Adipocyte (in vitro differentiated cells): ENCODE data around the gene SZT2.

Source experiments
- DNase-seq: peaks from one replicate; pipeline ENCODE4 v3.0.0-alpha.2; 2015; ENCODE audit warnings: low read depth
- H3K27me3 ChIP-seq: replicated peaks from 2 replicates; pipeline ENCODE4 v1.7.0; 2013; ENCODE audit warnings: mild to moderate bottlenecking, low read length, moderate library complexity; ENCODE audit not compliant: control insufficient read depth, insufficient read depth
- H3K36me3 ChIP-seq: 2 replicates; pipeline ENCODE4 v1.7.0; 2013; ENCODE audit warnings: low read length, mild to moderate bottlenecking, moderate library complexity; ENCODE audit not compliant: control insufficient read depth, insufficient read depth, severe bottlenecking
- H3K4me1 ChIP-seq: 2 replicates; pipeline ENCODE4 v1.7.0; 2013; ENCODE audit warnings: mild to moderate bottlenecking, low read length, moderate library complexity; ENCODE audit not compliant: control insufficient read depth, insufficient read depth
- H3K4me3 ChIP-seq: 2 replicates; pipeline ENCODE4 v1.7.0; 2013; ENCODE audit warnings: mild to moderate bottlenecking, low read length, moderate library complexity
- H3K9ac ChIP-seq: 2 replicates; pipeline ENCODE4 v1.7.0; 2013; ENCODE audit warnings: mild to moderate bottlenecking, low read length, moderate library complexity
- H3K9me3 ChIP-seq: 2 replicates; pipeline ENCODE4 v1.7.0; 2013; ENCODE audit warnings: mild to moderate bottlenecking, low read length, moderate library complexity; ENCODE audit not compliant: control insufficient read depth

The SZT2 gene

GRCh38 chr1:43352351-43352705, 37.4 kb upstream of the SZT2 start:
- H3K4me1 ChIP-seq = peaks cover 9% of the 10 kb centered on the region
- H3K9ac ChIP-seq = no peak overlapping the region
- no peak overlapping the region for H3K4me3 ChIP-seq
- DNase-seq = no peak
- no peaks in the 10 kb centered on the region for H3K9me3 ChIP-seq
- no peaks in the 10 kb centered on the region for H3K27me3 ChIP-seq
- H3K36me3 ChIP-seq = no peaks in the 10 kb centered on the region

DNA sequence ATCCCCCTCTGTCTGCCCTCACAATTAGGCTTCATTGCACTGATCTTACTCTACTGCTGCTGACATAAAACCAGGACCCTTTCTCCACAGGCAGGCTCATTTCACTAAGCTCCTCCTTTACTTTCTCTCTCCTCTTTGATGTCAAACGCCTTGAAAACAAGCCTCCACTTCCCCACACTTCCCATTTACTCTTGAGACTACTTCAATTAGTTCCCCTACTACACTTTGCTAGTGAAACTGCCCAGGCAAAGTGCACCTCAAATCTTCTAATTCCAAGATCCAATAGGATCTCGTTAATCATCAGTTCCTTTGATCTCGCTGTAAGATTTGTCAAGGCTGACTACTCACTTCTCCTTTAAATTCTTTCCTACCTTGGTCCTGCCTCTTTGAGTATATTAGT, 36.8 kb upstream of the SZT2 start:
- H3K9ac ChIP-seq = no peak overlapping the region

DNA sequence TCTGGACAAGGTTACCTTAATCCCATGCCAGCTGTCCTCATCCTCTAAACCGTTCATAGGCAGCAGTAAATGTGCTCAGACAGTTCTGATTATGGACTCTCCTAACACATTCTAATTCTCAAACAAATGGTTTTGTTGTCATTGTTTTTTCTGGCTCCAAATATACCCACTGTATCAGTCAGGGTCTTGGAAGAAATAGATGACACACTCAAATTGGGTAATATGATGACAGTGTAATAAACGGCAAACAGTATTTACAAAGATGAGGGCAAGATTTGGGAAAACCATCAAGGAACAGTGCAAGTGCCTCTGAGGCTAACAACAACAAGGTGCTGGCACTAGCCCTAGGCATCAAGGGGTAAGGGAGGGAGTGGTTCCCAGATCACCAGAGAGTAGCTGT, 35.2 kb upstream of the SZT2 start:
- no peak overlapping the region for H3K9ac ChIP-seq
- H3K27me3 ChIP-seq = no peaks in the 10 kb centered on the region
- peaks cover 12% of the 10 kb centered on the region for H3K4me1 ChIP-seq
- H3K9me3 ChIP-seq = no peaks in the 10 kb centered on the region
- no peak overlapping the region for H3K4me3 ChIP-seq
- H3K36me3 ChIP-seq = no peaks in the 10 kb centered on the region
- no peak for DNase-seq

More for the DNA sequence above, 36.8 kb upstream of the SZT2 start:
- Histone ChIP-seq H3K27me3 (no peaks in the 10 kb centered on the region), H3K4me1 (peaks cover 12% of the 10 kb centered on the region), H3K4me3 (no peak overlapping the region), H3K9me3 (no peaks in the 10 kb centered on the region), H3K36me3 (no peaks in the 10 kb centered on the region)
- no peak for DNase-seq

- Histone ChIP-seq H3K36me3 (no peaks in the 10 kb centered on the region), H3K4me1 (peaks cover 8% of the 10 kb centered on the region), H3K9ac (no peak overlapping the region), H3K4me3 (no peak overlapping the region), H3K27me3 (no peaks in the 10 kb centered on the region), H3K9me3 (no peaks in the 10 kb centered on the region)
- DNase-seq = no peak
These were observed 34.8 kb upstream of the SZT2 start for GRCh38 chr1:43354936-43355335.

DNA sequence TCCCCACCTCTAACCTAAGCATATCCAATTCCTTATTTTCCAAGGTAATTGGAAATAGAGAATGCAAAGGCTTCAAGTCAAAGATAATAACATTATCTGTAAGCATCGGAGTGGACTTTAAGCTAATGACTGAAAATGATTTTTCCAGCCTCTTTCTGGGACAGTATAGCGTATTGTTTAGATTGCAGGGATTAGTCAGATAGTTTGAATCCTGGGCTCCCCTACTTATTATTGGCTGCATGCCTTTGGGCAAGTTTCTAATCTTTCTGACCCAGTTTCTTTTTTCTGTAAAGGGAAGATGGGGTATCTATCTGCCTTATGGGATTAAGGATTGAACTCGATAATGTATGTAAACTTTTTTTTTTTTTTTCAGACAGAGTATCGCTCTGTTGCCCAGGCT, 32.4 kb upstream of the SZT2 start:
- Histone ChIP-seq H3K36me3 (peaks cover 14% of the 10 kb centered on the region), H3K4me1 (peaks cover 7% of the 10 kb centered on the region), H3K4me3 (no peak overlapping the region), H3K27me3 (no peaks in the 10 kb centered on the region), H3K9me3 (no peaks in the 10 kb centered on the region), H3K9ac (no peak overlapping the region)
- DNase-seq = no peak

DNA sequence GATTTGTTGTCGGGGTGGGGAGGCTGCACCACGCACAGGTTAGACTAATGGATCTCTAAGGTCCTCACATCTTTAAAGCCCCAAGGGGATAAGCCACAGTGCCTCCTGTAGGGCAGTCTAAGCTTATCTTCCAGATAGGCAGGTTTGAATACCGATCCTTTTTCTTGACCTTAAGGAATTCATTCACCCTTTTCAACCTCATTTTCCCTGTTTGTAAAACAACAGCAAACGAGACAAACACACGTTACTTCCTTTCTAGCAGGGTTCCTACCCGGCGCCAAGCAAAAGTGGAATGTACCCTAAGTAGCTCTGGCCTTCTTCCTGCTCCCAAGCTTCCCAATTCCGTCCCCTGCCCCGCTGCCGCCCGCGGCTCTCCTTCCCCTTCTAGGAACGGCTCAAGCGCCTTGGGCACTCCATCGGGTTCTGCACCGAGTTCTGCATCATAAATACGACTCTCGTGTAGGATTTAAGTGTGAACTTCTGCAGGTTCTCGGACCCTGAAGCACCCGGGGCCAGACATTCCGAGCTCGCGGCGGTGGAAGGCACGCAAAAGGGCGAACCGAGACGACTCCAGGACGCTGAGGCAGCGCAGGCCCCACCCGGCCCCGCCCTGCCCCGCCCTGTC, 31.5 kb upstream of the SZT2 start:
- no peak for DNase-seq
- peak overlapping the region; percentile 98 for H3K9ac ChIP-seq
- H3K9me3 ChIP-seq = no peaks in the 10 kb centered on the region
- H3K36me3 ChIP-seq = peaks cover 24% of the 10 kb centered on the region
- H3K4me3 ChIP-seq = peak overlapping the region; percentile 91
- peaks cover 12% of the 10 kb centered on the region for H3K4me1 ChIP-seq
- no peaks in the 10 kb centered on the region for H3K27me3 ChIP-seq

DNA sequence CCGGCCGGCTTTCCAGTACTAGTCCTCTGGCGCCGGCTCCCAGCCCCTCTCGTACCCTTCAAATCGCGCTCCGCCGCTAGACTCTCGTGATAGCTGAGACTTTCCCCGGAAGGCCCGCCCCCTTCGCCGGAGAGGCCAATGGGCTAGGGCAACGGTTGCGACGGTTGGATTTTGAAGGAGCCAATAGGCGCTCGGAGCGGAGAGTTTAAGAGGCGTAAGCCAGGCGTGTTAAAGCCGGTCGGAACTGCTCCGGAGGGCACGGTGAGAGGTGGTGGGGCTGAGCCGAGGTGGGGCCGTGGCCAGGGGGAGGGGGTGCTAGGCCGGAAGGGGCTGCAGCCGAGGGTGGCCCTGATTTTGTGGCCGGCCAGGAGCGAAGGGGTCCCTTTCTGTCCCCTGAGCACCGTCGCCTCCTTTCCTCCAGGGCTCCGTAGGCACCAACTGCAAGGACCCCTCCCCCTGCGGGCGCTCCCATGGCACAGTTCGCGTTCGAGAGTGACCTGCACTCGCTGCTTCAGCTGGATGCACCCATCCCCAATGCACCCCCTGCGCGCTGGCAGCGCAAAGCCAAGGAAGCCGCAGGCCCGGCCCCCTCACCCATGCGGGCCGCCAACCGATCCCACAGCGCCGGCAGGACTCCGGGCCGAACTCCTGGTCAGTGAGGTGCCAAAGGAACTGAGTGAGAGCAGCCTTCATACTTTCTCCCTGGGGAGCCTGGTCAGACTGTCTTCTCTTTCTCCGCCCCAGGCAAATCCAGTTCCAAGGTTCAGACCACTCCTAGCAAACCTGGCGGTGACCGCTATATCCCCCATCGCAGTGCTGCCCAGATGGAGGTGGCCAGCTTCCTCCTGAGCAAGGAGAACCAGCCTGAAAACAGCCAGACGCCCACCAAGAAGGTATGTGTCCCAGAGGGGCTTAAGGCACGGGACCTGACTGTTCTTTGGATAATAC, 30.7 kb upstream of the SZT2 start, which contains the start of gene CDC20:
CDC20 (plus strand) TSS at position 236 of the 948 bp plus-strand sequence; CDS start at position 471, 235 bp downstream.
- no peaks in the 10 kb centered on the region for H3K27me3 ChIP-seq
- peak within 1 kb of the TSS; percentile 98 for H3K9ac ChIP-seq
- peak within 1 kb of the TSS; percentile 91 for H3K4me3 ChIP-seq
- peaks cover 32% of the 10 kb centered on the region for H3K36me3 ChIP-seq
- peak; percentile 100 for DNase-seq
- peaks cover 19% of the 10 kb centered on the region for H3K4me1 ChIP-seq
- H3K9me3 ChIP-seq = no peaks in the 10 kb centered on the region

DNA sequence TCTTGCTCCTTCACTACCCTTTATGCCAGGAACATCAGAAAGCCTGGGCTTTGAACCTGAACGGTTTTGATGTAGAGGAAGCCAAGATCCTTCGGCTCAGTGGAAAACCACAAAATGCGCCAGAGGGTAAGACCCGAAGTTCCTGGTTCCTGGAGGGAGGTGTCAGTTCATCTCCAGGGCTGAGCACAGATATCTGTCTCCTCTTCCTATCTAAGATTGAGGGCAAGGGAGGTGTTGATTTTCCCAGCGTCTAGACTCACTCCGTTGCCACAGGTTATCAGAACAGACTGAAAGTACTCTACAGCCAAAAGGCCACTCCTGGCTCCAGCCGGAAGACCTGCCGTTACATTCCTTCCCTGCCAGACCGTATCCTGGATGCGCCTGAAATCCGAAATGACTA, 30.0 kb upstream of the SZT2 start:
- H3K36me3 ChIP-seq = peaks cover 39% of the 10 kb centered on the region
- no peaks in the 10 kb centered on the region for H3K9me3 ChIP-seq
- H3K4me1 ChIP-seq = peaks cover 22% of the 10 kb centered on the region
- H3K9ac ChIP-seq = peak overlapping the region; percentile 39
- DNase-seq = no peak
- H3K4me3 ChIP-seq = peak overlapping the region; percentile 81
- no peaks in the 10 kb centered on the region for H3K27me3 ChIP-seq

GRCh38 chr1:43360616-43361015, 29.1 kb upstream of the SZT2 start:
- Histone ChIP-seq H3K4me1 (peaks cover 22% of the 10 kb centered on the region), H3K4me3 (no peak overlapping the region), H3K27me3 (no peaks in the 10 kb centered on the region), H3K9me3 (no peaks in the 10 kb centered on the region), H3K9ac (no peak overlapping the region), H3K36me3 (peaks cover 48% of the 10 kb centered on the region)
- no peak for DNase-seq

DNA sequence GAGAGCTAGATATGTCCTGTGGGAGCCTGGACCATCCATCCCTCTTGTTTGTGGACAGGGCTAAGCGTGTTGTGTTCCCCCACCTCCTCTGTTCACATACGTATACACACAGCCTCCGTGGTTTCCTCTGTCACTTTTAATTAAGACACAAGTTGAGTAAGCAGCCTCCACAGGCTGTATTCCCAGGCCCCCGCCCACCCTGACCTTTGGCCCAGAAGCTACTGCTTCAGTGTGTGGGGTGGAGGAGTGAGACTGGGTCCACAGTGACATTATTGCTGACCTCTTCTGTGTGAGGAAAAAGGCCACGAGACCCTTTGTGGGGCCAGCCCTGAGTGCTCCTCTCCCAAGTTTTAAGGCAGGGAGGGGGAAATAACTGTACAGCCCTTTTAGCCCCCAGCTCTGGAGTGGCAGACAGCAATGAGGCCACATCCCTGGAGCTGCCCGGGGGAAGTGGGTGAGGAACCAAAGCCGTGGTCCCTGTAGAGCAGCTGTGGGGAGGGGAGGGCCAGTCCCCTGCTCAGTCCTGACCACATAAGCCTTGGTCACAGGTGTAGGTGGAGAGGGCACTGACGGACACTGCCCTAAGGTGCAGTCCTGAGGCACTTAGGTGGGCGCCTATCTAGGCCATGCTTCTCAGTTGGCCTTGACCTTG, 26.3 kb upstream of the SZT2 start:
- no peak for DNase-seq
- H3K4me1 ChIP-seq = peaks cover 29% of the 10 kb centered on the region
- H3K9ac ChIP-seq = peak overlapping the region; percentile 28
- H3K9me3 ChIP-seq = no peaks in the 10 kb centered on the region
- H3K36me3 ChIP-seq = peaks cover 49% of the 10 kb centered on the region
- H3K27me3 ChIP-seq = no peaks in the 10 kb centered on the region
- H3K4me3 ChIP-seq = no peak overlapping the region

GRCh38 chr1:43363935-43364525, 25.7 kb upstream of the SZT2 start:
- peak overlapping the region; percentile 28 for H3K9ac ChIP-seq
- no peak overlapping the region for H3K4me3 ChIP-seq
- H3K27me3 ChIP-seq = no peaks in the 10 kb centered on the region
- H3K9me3 ChIP-seq = no peaks in the 10 kb centered on the region
- H3K36me3 ChIP-seq = peaks cover 49% of the 10 kb centered on the region
- no peak for DNase-seq
- peaks cover 35% of the 10 kb centered on the region for H3K4me1 ChIP-seq
